Neural cell (in vitro differentiated cells): Measurements from ENCODE around the gene SLC19A1. TPM values are rescaled to one million over a fixed set of nuclear protein-coding genes. Genes with fewer than 3 reads are reported as not detected.

Experiments used
- H2AFZ ChIP-seq: fragments of 200-600, 300-800 bp; sonication (generic), shearing (Covaris generic); 2 replicates; pipeline ENCODE4 v1.6.0; 2014; ENCODE audit warnings: low read depth, mild to moderate bottlenecking, antibody characterized with exemption, low read length, moderate library complexity
- H3F3A ChIP-seq: fragments of 200-600 bp; shearing (Covaris generic); 2 replicates; pipeline ENCODE4 v1.6.1; 2016; ENCODE audit warnings: mild to moderate bottlenecking, moderate library complexity, mixed read lengths, antibody characterized with exemption, low read length; ENCODE audit not compliant: insufficient read depth, poor library complexity, severe bottlenecking
- H3K27ac ChIP-seq: fragments of 200-600, 300-800 bp; sonication (generic), shearing (Covaris generic); 2 replicates; pipeline ENCODE4 v1.5.1; 2014; ENCODE audit warnings: mild to moderate bottlenecking, low read length, moderate library complexity
- H3K27me3 ChIP-seq: fragments of 300-800, 200-600 bp; sonication (generic), shearing (Covaris generic); 2 replicates; pipeline ENCODE4 v1.6.0; 2014; ENCODE audit warnings: mild to moderate bottlenecking, low read depth, low read length, moderate library complexity; ENCODE audit not compliant: insufficient read depth
- H3K36me3 ChIP-seq: fragments of 300-800, 200-600 bp; sonication (generic), shearing (Covaris generic); 2 replicates; pipeline ENCODE4 v1.5.1; 2014; ENCODE audit warnings: mild to moderate bottlenecking, antibody characterized with exemption, low read length, moderate library complexity; ENCODE audit not compliant: insufficient read depth
- H3K4me2 ChIP-seq: fragments of 300-800, 200-600 bp; sonication (generic), shearing (Covaris generic); 2 replicates; pipeline ENCODE4 v1.6.0; 2014; ENCODE audit warnings: mild to moderate bottlenecking, low read length
- H3K4me3 ChIP-seq: fragments of 300-800, 200-600 bp; sonication (generic), shearing (Covaris generic); 2 replicates; pipeline ENCODE4 v1.5.1; 2014; ENCODE audit warnings: mild to moderate bottlenecking, low read length, moderate library complexity
- H3K79me2 ChIP-seq: fragments of 200-600 bp; shearing (Covaris generic); replicated peaks from 2 replicates; pipeline ENCODE4 v1.6.0; 2014; ENCODE audit warnings: mild to moderate bottlenecking, low read length, moderate library complexity; ENCODE audit not compliant: insufficient read depth
- H3K9ac ChIP-seq: fragments of 300-800, 200-600 bp; sonication (generic), shearing (Covaris generic); 2 replicates; pipeline ENCODE4 v1.6.1; 2016; ENCODE audit warnings: mild to moderate bottlenecking, low read length, mixed read lengths
- H3K9me2 ChIP-seq: fragments of 200-600 bp; shearing (Covaris generic); 2 replicates; pipeline ENCODE4 v1.6.1; 2016; ENCODE audit warnings: mild to moderate bottlenecking, low read length, mixed read lengths; ENCODE audit not compliant: insufficient read depth
- H3K9me3 ChIP-seq: fragments of 200-600, 300-800 bp; sonication (generic), shearing (Covaris generic); 2 replicates; pipeline ENCODE4 v1.6.1; 2016; ENCODE audit warnings: mild to moderate bottlenecking, mixed run types, low read length, moderate library complexity, mixed read lengths
- H4K20me1 ChIP-seq: fragments of 200-600 bp; shearing (Covaris generic); 2 replicates; pipeline ENCODE4 v1.6.1; 2016; ENCODE audit warnings: mild to moderate bottlenecking, mixed run types; ENCODE audit not compliant: insufficient read depth
- CTCF ChIP-seq: fragments of 450-650 bp; IDR thresholded peaks from 2 replicates; pipeline ENCODE4 v1.5.1; 2014; ENCODE audit warnings: antibody characterized with exemption, mild to moderate bottlenecking, moderate library complexity; ENCODE audit not compliant: poor library complexity, severe bottlenecking
- EP300 ChIP-seq: fragments of 450-650 bp; conservative IDR thresholded peaks from 2 replicates; pipeline ENCODE4 v1.6.1; 2014; ENCODE audit warnings: antibody characterized with exemption, mild to moderate bottlenecking, moderate library complexity; ENCODE audit not compliant: poor library complexity, severe bottlenecking
- EZH2 ChIP-seq: fragments of 200-600, 300-800 bp; shearing (Covaris generic), sonication (generic); IDR thresholded peaks from 2 replicates; pipeline ENCODE4 v1.6.1; 2014; ENCODE audit warnings: antibody characterized with exemption, low read length, borderline replicate concordance, mild to moderate bottlenecking; ENCODE audit not compliant: insufficient read depth, poor library complexity, severe bottlenecking
- MXI1 ChIP-seq: fragments of 450-650 bp; conservative IDR thresholded peaks from 2 replicates; pipeline ENCODE4 v1.6.1; 2014; ENCODE audit warnings: antibody characterized with exemption, mild to moderate bottlenecking; ENCODE audit not compliant: poor library complexity, severe bottlenecking
- POLR2AphosphoS5 ChIP-seq: IDR thresholded peaks from 2 replicates; pipeline ENCODE4 v1.6.1; 2012
- RAD21 ChIP-seq: fragments of 450-650 bp; conservative IDR thresholded peaks from 2 replicates; pipeline ENCODE4 v1.6.1; 2014; ENCODE audit warnings: antibody characterized with exemption, mild to moderate bottlenecking, moderate library complexity
- REST ChIP-seq: IDR thresholded peaks from 2 replicates; pipeline ENCODE4 v1.6.1; 2012; ENCODE audit warnings: borderline replicate concordance
- SMC3 ChIP-seq: fragments of 450-650 bp; conservative IDR thresholded peaks from 2 replicates; pipeline ENCODE4 v1.6.1; 2014; ENCODE audit warnings: antibody characterized with exemption, mild to moderate bottlenecking, moderate library complexity; ENCODE audit not compliant: poor library complexity
- TAF1 ChIP-seq: IDR thresholded peaks from 2 replicates; pipeline ENCODE4 v1.6.1; 2012; ENCODE audit warnings: low read depth
- polyA plus RNA-seq: library from polyadenylated mRNA; depleted of rRNA; stranded (reverse); fragments of >200 nt; gene quantifications from 2 replicates; pipeline ENCODE4 v1.2.3, GENCODE V29; 2014

The SLC19A1 gene
- polyA plus RNA-seq, 1 donor from 2014 or later = 2.9 TPM

GRCh38 chr21:45451771-45452182 lies 90.5 kb downstream of the SLC19A1 start:
- no peaks in the 10 kb centered on the region for H3K9me3 ChIP-seq
- H3K27ac ChIP-seq = no peak overlapping the region
- H2AFZ ChIP-seq = no peak overlapping the region
- no peak overlapping the region for H3K9ac ChIP-seq
- H4K20me1 ChIP-seq = no peaks in the 10 kb centered on the region
- H3K36me3 ChIP-seq = no peaks in the 10 kb centered on the region
- no peaks in the 10 kb centered on the region for H3F3A ChIP-seq
- no peak for TF ChIP-seq REST
- TF ChIP-seq MXI1 = no peak
- no peak for TF ChIP-seq CTCF
- no peak for TF ChIP-seq POLR2AphosphoS5
- no peak for TF ChIP-seq EP300
- no peak for TF ChIP-seq RAD21
- TF ChIP-seq EZH2 = no peak
- no peak for TF ChIP-seq SMC3
- no peak for TF ChIP-seq TAF1
- H3K4me2 ChIP-seq = no peak overlapping the region
- H3K4me3 ChIP-seq = no peak overlapping the region
- H3K79me2 ChIP-seq = no peaks in the 10 kb centered on the region
- H3K27me3 ChIP-seq = no peaks in the 10 kb centered on the region
- H3K9me2 ChIP-seq = no peaks in the 10 kb centered on the region

GRCh38 chr21:45451091-45451740 lies 91.0 kb downstream of the SLC19A1 start:
- no peaks in the 10 kb centered on the region for H3K9me2 ChIP-seq
- no peaks in the 10 kb centered on the region for H4K20me1 ChIP-seq
- no peaks in the 10 kb centered on the region for H3K79me2 ChIP-seq
- no peak overlapping the region for H3K4me2 ChIP-seq
- H3K4me3 ChIP-seq = no peak overlapping the region
- TF ChIP-seq SMC3 = no peak
- TF ChIP-seq REST = no peak
- TF ChIP-seq RAD21 = no peak
- no peak for TF ChIP-seq TAF1
- no peak for TF ChIP-seq EZH2
- TF ChIP-seq CTCF = no peak
- TF ChIP-seq MXI1 = no peak
- no peak overlapping the region for H3K9ac ChIP-seq
- no peak overlapping the region for H2AFZ ChIP-seq
- no peaks in the 10 kb centered on the region for H3K27me3 ChIP-seq
- H3K27ac ChIP-seq = no peak overlapping the region
- no peaks in the 10 kb centered on the region for H3K9me3 ChIP-seq
- no peaks in the 10 kb centered on the region for H3K36me3 ChIP-seq
- no peaks in the 10 kb centered on the region for H3F3A ChIP-seq
